Subcutaneous adipose tissue (tissue), 4 donors: Measurements from ENCODE around the gene FGF18. TPM values are rescaled to one million over a fixed set of nuclear protein-coding genes. Genes with fewer than 3 reads are reported as not detected.

Experiments
- CTCF ChIP-seq: fragments of 450-650 bp; IDR thresholded peaks from one replicate; pipeline ENCODE4 v1.5.1; 2016; ENCODE audit warnings: low read depth, mild to moderate bottlenecking, control low read depth, antibody characterized with exemption, moderate library complexity
- total RNA-seq, 4 donors: library from RNA; depleted of rRNA; stranded (reverse); fragments of >200 nt; gene quantifications; one replicate each; pipeline ENCODE4 v1.1.0, GENCODE V29; 2016

The FGF18 gene
- total RNA-seq, 4 donors from 2014 or later, result 0.33 to 0.66 TPM; not detected in 2

- no peak for TF ChIP-seq CTCF
These were observed 73.3 kb downstream of the FGF18 start for GRCh38 chr5:171492781-171493180.

GRCh38 chr5:171493646-171494393 lies 74.4 kb downstream of the FGF18 start:
- no peak for TF ChIP-seq CTCF

- TF ChIP-seq CTCF, result no peak
These were observed 75.1 kb downstream of the FGF18 start for GRCh38 chr5:171494452-171495121.

- TF ChIP-seq CTCF, result no peak
These were observed 75.8 kb downstream of the FGF18 start for GRCh38 chr5:171495122-171495700.

GRCh38 chr5:171496456-171496855 lies 77.0 kb downstream of the FGF18 start:
- TF ChIP-seq CTCF, result no peak

GRCh38 chr5:171498166-171498565 lies 78.7 kb downstream of the FGF18 start:
- TF ChIP-seq CTCF, result no peak

- no peak for TF ChIP-seq CTCF
These were observed 80.2 kb downstream of the FGF18 start for GRCh38 chr5:171499611-171500010.
